Fibroblast of skin of left quadriceps (primary cell): Measurements from ENCODE around the gene MAN1A2.

ENCODE experiments used
- DNase-seq, 2 experiments: peaks; one replicate each; pipeline ENCODE4 v3.0.0-alpha.2; 2013; ENCODE audit warnings: low read depth in 2 of 2

The MAN1A2 gene

GRCh38 chr1:117495068-117495467, 127.8 kb downstream of the MAN1A2 start:
- no peak for DNase-seq

GRCh38 chr1:117499071-117499470, 131.8 kb downstream of the MAN1A2 start:
- DNase-seq: no peak

DNA sequence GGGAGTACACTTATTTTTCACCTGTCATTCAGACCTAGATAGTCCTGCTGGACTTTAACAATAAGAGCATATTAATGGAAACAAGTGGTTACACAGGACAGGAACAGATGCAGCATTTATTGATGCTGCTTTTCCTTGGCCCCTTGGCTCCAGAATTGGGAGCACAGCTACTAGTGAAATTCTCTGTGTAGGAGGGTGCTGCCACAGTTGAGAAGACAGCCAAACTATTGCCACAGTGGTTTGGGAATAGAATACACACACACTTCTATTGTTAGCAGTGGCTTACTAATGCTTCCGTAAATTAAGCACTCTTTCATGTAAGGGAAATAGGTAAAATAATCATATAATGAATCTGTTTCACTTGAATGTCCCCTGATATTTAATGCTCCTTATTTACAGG, 133.3 kb downstream of the MAN1A2 start:
- DNase-seq: no peak

DNA sequence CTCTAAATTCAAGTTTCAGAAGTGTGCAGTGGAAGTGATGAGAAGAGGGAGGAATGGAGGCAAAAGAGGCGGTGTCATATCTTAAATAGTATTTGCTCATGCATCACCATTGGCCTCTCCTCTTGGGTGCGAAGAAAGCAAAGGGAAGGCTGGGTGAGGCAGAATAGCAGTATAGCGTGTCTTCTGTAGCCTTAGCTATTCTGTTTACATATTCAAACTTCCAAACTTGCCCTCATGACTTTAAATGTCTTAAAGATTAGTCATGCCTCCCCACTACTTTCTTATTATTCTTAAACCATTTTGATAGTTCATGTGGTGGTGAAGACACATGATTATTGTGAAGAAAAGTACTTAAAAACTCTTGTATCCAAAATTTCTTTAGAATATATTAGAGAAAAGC, 134.0 kb downstream of the MAN1A2 start:
- DNase-seq: peak; percentile 1 to 6

GRCh38 chr1:117511273-117511672, 144.0 kb downstream of the MAN1A2 start:
- DNase-seq: no peak

DNA sequence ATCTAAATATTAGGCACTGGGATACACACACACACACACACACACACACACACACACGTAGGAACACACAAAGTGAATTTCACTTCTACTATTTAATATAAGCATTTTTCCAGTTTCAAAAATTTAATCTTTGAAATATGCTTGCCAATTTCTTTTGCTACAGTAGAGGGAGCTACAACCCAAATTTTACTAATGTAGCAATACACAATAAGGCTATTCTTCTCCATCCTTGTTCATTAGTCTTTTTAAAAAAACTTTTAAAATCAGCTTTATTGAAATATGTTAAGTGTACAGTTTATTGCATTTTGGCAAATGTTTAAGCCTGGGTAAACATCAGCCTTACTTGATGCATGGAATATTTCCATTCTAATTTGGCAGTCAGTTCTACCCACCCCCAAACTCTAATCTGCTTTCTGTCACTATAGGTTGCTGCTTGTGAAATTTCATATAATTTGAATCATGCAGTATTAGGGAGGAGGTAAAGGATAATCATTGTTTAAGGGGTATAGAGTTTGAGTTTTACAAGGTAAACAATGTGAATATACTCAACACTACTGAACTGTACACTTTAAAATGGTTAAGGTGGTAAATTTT, 145.6 kb downstream of the MAN1A2 start:
- DNase-seq: peak in 1 of 2 experiments; percentile 6

DNA sequence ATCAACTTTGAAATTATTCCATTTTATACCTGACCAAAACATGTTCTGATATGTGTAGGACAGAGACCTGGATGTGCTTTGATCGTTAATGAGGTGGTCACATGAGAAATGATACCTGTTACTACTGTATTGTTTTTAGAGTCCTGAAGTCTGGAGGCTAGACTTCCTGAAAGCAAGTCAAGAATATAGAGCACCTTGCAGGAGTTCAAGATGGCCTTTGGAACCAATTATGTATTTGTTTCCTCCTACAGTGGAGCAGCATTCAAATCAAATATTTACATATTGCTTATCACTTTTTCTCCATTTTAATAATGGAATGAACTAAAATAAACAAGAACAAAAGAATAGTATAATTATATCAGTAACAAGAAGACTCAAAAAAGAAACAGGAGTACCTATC, 155.9 kb downstream of the MAN1A2 start:
- no peak for DNase-seq

DNA sequence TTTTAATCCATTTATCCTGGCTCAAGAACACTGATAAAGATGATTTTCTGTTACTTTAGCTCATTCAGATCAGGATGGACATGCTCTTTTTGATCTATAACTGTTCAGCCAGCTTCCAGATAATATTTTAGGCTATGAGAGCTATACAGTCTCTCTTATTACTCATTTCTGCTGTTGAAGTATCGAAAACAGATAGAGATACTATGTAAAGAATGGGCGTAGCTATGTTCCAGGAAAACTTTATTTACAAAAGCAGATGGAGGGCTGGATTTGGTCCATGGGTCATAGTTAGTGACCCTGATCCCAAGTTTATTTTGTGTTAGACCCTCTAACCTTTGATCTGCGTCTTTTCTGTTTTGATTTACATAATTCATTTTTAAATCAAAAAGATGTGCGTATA, 159.8 kb downstream of the MAN1A2 start:
- no peak for DNase-seq

GRCh38 chr1:117527566-117528102, 160.4 kb downstream of the MAN1A2 start:
- peak in 1 of 2 experiments; percentile 4 for DNase-seq

- no peak for DNase-seq
Observed at GRCh38 chr1:117529683-117530082, 162.4 kb downstream of the MAN1A2 start.

DNA sequence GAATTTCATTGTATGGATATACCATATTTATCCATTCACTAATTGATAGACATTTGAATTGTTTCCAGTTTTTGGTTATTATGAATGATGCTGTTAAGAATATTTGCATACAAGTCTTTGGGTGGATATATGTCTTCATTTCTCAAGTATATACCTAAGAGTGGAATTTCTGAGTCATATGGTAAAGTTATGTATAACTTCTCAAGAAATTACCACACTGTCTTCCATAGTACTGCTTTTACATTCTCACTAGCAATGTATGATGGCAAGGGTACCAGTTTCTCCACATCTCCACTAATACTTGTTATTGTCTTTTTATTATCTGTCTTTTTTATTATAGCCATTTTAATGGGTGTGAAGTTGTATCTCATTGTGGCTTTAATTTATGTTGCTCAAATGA, 164.0 kb downstream of the MAN1A2 start:
- no peak for DNase-seq

DNA sequence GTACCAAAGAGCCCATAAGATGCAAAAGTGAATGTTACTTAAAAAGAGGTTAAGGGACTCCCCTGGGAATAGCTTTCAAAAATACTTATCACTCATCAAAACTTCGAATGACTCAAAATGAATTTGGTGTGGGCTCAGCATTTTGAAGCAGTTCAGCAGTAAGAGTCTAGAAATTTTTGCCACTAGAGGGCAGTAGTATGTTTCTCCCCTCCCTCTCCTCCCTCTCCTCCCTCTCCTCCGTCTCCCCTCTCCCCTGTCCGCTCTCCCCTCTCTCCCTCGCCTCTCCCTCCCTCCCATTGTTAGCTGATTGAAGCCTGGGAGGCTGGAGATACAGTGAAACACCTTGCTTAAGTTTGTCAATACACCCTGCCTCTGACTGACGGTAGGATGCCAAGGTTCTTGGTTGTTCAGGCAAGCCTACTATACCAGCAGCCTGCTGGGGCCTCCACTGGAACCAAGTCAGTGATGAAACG, 167.8 kb downstream of the MAN1A2 start:
- DNase-seq: peak; percentile 41 to 43

DNA sequence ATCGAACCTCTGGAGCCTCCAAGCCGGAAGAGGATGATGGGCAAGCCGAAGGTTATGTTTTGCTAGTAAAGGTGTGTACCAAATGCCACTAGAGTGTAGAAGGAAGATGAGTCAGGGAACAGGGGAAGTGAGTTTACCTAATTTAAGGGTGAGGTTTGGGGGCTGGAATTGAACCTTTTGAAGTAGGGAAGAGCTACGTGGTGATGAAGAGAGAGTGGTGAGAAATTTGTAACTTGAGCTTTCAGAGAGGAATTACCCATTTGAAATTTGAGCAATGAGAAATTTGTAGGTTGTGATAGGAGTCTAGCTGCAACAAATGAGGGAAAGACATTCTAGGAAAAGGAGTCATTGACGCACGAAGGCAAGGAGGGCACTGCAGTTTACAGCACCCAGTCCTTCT, 168.6 kb downstream of the MAN1A2 start:
- DNase-seq: no peak

GRCh38 chr1:117537291-117537920, 170.2 kb downstream of the MAN1A2 start:
- no peak for DNase-seq

DNA sequence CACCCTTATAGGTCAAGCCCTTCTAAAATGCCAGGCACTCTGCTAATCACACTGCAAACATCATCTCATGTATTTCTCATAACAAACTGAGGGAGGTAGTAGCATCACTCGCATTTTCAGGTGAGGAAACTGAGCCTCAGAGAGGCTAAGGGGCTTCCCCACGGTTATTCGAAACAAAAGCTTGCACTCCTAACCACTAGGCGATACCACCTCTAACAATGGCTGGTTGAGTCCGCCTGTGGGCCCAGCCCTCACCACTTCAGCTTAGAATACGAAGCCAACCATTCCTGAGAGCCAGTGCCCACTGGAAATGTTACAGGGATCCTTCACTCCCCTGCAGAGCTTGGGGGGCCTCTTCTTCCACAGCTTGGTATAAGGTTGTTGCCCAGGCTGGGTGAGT, 173.3 kb downstream of the MAN1A2 start:
- DNase-seq: no peak

- DNase-seq: no peak
Observed at GRCh38 chr1:117541003-117541402, 173.8 kb downstream of the MAN1A2 start.

DNA sequence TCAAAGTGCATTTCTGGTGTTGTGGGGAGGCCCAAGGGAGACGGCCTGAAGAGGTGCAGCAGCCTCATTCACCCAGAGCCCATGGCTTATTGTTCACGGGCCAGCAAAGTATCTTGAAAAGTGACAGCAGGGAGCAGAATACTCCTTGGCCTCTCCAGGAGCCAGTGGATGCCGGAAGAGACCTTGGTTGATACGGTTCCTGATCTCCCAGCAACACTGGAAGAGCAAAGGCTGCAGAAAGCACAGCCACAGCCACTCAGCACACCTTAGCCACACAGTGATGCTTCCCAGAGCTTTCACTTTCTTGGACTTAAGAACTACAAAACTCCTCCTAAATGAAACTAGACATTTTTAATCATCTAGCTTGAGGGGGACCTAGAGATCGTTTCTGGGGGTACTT, 174.3 kb downstream of the MAN1A2 start:
- no peak for DNase-seq

- DNase-seq: no peak
Observed at GRCh38 chr1:117544509-117545109, 177.4 kb downstream of the MAN1A2 start.

- DNase-seq: no peak
Observed at GRCh38 chr1:117546467-117546866, 179.2 kb downstream of the MAN1A2 start.

- no peak for DNase-seq
Observed at GRCh38 chr1:117553471-117553870, 186.2 kb downstream of the MAN1A2 start.

GRCh38 chr1:117555806-117556205, 188.6 kb downstream of the MAN1A2 start:
- DNase-seq: no peak

DNA sequence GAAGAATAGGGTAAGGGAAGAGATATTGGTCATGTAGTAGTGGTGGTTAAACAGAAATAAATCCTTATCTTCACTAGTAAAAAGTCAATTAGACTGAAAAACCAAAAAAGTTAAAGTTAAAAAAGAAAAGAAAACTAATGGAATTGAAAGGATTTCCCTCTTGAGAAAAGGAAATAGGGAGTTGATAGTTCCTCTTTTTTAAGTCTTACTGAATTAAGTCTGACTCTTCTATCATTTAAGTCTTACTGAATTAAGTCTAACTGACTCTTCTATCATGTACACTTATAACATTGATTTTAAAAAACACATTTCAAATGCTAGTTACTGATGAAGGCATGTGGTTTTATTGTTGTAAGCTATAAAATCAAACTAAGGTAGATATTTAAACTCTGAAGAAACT, 189.1 kb downstream of the MAN1A2 start:
- no peak for DNase-seq

DNA sequence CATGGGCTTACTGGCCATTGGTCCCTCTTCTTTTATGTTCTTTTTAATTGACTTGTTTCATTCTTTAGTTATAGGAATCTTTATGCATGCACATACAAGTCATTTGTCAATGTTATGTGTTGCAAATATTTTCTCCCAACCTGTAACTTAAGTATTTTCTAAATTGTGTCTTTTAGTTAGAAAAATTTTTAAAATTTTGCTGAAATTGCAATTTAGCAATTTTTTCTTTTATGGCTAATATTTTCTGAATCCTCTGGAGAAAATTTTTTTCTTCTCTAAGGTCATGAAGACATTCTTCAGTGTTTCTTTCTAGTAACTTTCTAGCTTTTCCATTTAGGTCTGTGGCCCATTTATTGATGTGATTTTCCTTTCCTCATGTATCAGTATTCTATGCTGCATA, 189.7 kb downstream of the MAN1A2 start:
- DNase-seq: no peak
